ENCODE measurements around the gene EP400. TPM values are rescaled to one million over a fixed set of nuclear protein-coding genes. Genes with fewer than 3 reads are reported as not detected.

Gene EP400
- total RNA-seq, 2 experiments from 2014 or later: 36.8 to 40.6 TPM

DNA sequence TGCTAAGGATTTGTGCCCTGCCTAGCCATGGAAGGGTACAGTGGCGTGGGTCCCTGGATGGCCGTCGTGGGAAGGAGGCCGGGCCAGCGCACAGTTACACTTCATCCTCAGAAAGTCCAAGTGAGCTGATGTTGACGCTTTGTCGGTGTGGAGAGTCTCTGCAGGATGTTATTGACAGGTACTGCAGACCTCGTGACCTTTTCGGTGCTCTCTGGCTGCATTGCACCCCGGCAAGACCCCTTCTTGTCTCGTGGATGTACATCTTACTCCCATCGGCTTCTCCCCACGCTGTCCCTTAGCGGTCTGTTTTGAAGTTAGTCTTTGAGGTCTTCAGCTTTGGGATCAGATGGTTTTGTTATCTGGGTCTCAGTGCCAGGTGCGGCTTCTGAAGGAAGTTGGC is 78.4 kb downstream of the EP400 start:
- H3K36me3 Mint-ChIP-seq (ENCODE audit: low read depth): peaks cover 34% of the 10 kb centered on the region
- H3K4me3 Mint-ChIP-seq: no peak overlapping the region
- CTCF ChIA-PET: no interaction called here
- no peak overlapping the region for H3K27ac Mint-ChIP-seq
- H3K4me1 Mint-ChIP-seq (ENCODE audit: low read depth): no peaks in the 10 kb centered on the region
- DNase-seq: no peak
- H3K9me3 Mint-ChIP-seq: no peaks in the 10 kb centered on the region
- no peaks in the 10 kb centered on the region for H3K27me3 Mint-ChIP-seq (ENCODE audit: low read depth)
- intact Hi-C loops (cut with micrococcal nuclease): no loop called here

DNA sequence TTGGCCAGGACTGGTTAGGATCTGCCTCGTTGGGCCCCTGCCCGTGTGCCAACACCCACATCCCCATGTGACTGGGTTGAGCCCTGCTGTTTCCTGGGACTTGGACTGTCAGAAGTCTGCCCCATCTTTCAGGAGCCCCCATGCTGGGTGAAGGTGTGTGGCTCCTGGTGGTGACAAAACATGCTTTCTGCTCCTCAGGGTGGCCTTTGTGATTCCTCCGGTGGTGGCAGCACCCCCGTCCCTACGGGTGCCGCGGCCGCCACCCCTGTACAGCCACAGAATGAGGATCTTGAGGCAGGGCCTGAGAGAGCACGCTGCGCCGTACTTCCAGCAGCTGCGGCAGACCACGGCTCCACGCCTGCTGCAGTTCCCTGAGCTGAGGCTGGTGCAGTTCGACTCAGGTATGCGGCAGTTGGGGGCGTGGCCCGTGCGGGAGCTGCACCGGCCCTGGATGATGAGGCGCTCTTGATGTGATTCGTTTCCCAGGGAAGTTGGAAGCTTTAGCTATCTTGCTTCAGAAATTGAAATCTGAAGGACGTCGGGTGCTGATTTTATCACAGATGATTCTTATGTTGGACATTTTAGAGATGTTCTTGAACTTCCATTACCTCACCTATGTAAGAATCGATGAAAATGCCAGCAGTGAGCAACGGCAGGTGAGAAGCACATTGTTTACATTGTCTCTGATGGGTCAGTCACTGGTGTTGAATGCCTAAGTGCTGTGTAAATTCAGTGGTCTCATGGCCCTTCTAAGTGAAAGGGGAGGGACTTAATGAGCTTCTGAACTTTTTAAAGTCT is 80.0 kb downstream of the EP400 start:
- H3K9me3 Mint-ChIP-seq: no peaks in the 10 kb centered on the region
- no peak for DNase-seq
- no peak overlapping the region for H3K4me3 Mint-ChIP-seq
- intact Hi-C loops (cut with micrococcal nuclease): no loop called here
- no peaks in the 10 kb centered on the region for H3K27me3 Mint-ChIP-seq (ENCODE audit: low read depth)
- CTCF ChIA-PET: no interaction called here
- no peaks in the 10 kb centered on the region for H3K4me1 Mint-ChIP-seq (ENCODE audit: low read depth)
- no peak overlapping the region for H3K27ac Mint-ChIP-seq
- peaks cover 39% of the 10 kb centered on the region for H3K36me3 Mint-ChIP-seq (ENCODE audit: low read depth)

DNA sequence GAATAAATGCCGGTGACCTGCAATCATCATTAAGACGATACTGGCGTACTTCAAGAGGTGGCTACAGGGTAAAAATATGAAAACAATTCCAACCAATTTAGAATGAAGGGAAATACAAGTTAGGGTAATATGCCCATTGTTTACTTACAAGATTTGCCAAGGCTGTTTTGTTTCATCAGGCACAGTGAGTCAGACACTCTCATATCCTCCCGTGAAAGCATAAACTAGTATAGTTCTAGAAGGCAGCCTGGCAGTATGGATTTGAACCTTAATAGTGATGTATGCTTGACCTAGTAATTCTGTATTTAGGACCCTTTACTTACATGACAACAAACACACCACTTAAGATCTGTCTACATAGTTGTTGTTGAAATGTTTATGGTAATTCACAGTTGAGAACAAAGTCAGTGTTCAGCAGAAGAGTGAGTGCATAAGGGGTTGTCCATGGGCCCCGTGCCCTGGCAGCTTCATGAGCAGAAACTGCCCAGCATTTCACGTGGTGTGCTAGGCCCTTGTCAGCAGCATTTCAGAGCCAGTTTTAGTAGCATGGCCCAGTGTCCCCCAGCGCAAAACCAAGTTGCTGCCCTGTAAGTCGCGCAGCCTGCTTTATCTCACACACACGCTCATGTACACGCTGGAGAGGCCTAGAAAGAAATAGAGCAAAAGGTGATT is 80.8 kb downstream of the EP400 start:
- CTCF ChIA-PET: no interaction called here
- Mint-ChIP-seq H3K4me1 (ENCODE audit: low read depth) (no peaks in the 10 kb centered on the region), H3K27me3 (ENCODE audit: low read depth) (no peaks in the 10 kb centered on the region), H3K4me3 (no peak overlapping the region), H3K9me3 (no peaks in the 10 kb centered on the region), H3K27ac (no peak overlapping the region), H3K36me3 (ENCODE audit: low read depth) (peaks cover 38% of the 10 kb centered on the region)
- no peak for DNase-seq
- intact Hi-C loops (cut with micrococcal nuclease): no loop called here

DNA sequence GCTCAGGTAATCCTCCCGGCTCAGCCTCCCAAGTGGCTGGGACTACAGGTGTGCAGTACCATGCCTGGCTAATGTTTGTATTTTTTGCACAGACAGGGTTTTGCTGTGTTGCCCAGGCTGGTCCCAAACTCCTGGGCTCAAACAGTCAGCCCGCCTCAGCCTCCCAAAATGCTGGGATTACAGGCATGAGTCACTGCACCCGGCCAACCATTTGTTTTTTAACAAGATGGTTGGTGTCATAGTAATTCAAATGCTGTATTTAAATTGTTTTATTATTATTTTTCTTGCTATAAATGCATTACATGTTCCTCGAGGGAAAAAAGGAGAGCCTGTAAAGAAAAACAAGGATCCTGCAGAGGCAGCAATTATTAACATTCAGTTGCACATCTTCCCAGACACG is 83.9 kb downstream of the EP400 start:
- intact Hi-C loops (cut with micrococcal nuclease): no loop called here
- Mint-ChIP-seq H3K4me1 (ENCODE audit: low read depth) (no peaks in the 10 kb centered on the region), H3K27ac (no peak overlapping the region), H3K9me3 (no peaks in the 10 kb centered on the region), H3K27me3 (ENCODE audit: low read depth) (no peaks in the 10 kb centered on the region), H3K36me3 (ENCODE audit: low read depth) (peaks cover 40% of the 10 kb centered on the region), H3K4me3 (no peak overlapping the region)
- no peak for DNase-seq
- CTCF ChIA-PET: interaction anchor here (0.6 kb wide), 1 partner anchor 38 kb away, joined by 4 read pairs; no protein-coding TSS in a partner anchor

DNA sequence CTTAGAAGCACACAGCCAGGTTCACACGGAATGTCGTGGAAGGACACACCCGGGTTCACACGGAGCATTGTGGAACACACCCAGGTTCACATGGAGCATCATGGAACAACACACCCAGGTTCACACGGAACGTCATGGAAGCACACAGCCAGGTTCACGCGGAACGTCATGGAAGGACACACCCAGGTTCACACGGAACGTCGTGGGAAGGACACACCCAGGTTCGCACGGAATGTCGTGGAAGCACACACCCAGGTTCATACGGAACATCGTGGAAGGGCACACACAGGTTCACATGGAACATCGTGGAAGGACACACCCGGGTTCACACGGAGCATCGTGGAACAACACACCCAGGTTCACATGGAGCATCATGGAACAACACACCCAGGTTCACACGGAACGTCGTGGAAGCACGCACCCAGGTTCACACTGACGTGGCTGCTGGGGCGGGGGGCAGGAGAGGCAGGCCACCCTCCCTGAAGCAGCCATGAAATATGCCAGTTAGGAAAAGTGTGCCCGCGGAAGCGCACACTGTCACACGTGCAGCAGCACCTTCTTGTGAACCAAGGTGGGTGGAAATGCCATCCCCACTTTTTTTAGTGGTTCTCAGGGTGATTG is 86.4 kb downstream of the EP400 start:
- H3K36me3 Mint-ChIP-seq (ENCODE audit: low read depth): peaks cover 32% of the 10 kb centered on the region
- CTCF ChIA-PET: no interaction called here
- H3K4me3 Mint-ChIP-seq: no peak overlapping the region
- no peak for DNase-seq
- no peaks in the 10 kb centered on the region for H3K9me3 Mint-ChIP-seq
- no peaks in the 10 kb centered on the region for H3K4me1 Mint-ChIP-seq (ENCODE audit: low read depth)
- intact Hi-C loops (cut with micrococcal nuclease): no loop called here
- no peaks in the 10 kb centered on the region for H3K27me3 Mint-ChIP-seq (ENCODE audit: low read depth)
- H3K27ac Mint-ChIP-seq: no peak overlapping the region

DNA sequence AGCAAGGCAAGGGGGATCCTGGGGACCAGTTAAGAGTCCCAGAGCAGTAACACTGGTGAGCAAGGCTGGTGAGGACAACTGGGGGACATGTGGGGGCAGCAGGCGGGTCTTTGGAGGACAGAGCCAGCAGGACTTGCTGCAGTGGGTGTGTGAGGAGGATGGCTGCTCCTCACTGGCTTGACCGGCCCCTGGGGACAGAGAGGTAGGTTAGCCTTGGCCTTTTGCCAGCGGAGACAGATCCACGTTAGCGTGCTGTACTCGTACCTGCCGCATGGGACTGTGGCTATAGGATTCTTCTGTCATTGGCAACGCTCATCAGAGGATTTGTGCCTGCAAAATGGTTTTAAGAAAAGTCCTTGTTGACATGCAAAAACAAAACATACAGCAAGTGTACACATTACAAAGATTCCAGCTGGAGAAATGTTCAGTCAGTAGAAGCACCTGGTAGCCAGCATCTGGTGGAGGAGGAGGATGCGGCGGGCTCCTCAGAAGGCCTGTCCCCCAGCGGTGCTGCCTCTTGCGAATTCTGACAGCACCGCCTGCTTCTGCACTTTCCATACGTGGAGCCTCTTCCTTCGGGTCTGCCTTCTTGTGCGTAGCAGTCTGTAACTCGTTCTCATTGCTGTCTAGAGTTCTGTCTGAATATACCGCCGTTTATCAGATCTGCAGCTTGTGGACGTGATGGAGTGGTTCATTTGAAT is 91.3 kb downstream of the EP400 start:
- H3K9me3 Mint-ChIP-seq: no peaks in the 10 kb centered on the region
- DNase-seq: no peak
- H3K36me3 Mint-ChIP-seq (ENCODE audit: low read depth): peaks cover 27% of the 10 kb centered on the region
- no peaks in the 10 kb centered on the region for H3K27me3 Mint-ChIP-seq (ENCODE audit: low read depth)
- no peaks in the 10 kb centered on the region for H3K4me1 Mint-ChIP-seq (ENCODE audit: low read depth)
- CTCF ChIA-PET: no interaction called here
- intact Hi-C loops (cut with micrococcal nuclease): no loop called here
- no peak overlapping the region for H3K27ac Mint-ChIP-seq
- no peak overlapping the region for H3K4me3 Mint-ChIP-seq

DNA sequence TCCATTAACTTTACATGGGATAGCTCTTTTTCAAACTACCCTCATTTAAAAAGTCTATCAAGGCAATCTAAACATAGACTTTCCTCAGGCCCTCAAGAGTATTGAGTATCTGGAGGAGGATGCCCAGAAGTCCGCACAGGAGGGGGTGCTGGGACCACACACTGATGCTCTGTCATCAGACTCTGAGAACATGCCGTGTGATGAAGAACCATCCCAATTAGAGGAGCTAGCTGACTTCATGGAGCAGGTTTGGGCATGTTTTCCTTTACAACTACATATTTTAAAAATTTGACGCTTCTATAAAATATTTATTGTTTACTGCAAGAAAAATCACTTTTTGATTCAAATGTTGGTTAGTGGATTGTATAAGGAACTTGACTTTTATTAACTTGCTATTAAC is 93.5 kb downstream of the EP400 start:
- H3K4me1 Mint-ChIP-seq (ENCODE audit: low read depth): no peaks in the 10 kb centered on the region
- intact Hi-C loops (cut with micrococcal nuclease): no loop called here
- CTCF ChIA-PET: interaction anchor here (0.6 kb wide), 1 partner anchor 40 kb away, joined by 4 read pairs; no protein-coding TSS in a partner anchor
- DNase-seq: no peak
- H3K27me3 Mint-ChIP-seq (ENCODE audit: low read depth): no peaks in the 10 kb centered on the region
- H3K27ac Mint-ChIP-seq: no peak overlapping the region
- H3K4me3 Mint-ChIP-seq: no peak overlapping the region
- H3K36me3 Mint-ChIP-seq (ENCODE audit: low read depth): peaks cover 27% of the 10 kb centered on the region
- no peaks in the 10 kb centered on the region for H3K9me3 Mint-ChIP-seq

DNA sequence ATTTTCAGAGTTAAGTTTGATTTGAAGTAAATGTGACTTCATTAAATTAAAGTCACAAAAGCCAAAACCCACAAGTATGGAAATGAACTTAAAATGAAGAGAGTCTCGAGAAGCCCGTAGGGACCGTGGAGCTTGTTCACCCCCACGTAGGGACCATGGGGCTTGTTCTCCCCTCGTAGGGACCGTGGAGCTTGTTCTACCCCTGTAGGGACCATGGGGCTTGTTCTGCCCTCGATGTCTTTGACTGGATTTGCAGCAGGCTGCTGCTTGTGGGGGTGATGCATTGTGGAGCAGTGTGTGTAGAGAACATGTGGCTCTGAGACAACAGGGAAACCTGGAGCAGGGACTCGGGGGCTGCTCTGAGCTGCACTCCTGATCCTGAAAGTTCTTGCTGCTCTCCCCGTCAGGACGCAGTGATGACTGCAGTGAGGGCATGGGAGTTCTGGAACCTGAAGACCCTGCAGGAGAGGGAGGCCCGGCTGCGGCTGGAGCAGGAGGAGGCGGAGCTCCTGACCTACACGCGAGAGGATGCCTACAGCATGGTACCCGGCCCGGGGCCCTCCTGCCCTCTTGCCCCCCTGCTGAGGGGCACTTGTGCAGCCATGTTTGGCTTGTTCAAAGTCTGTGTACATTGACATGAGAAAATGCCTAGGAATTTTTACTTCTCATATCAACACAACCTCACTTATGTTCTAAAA is 94.2 kb downstream of the EP400 start:
- intact Hi-C loops (cut with micrococcal nuclease): no loop called here
- no peaks in the 10 kb centered on the region for H3K9me3 Mint-ChIP-seq
- no peak overlapping the region for H3K27ac Mint-ChIP-seq
- H3K4me1 Mint-ChIP-seq (ENCODE audit: low read depth): no peaks in the 10 kb centered on the region
- DNase-seq: no peak
- H3K27me3 Mint-ChIP-seq (ENCODE audit: low read depth): no peaks in the 10 kb centered on the region
- CTCF ChIA-PET: interaction anchor here (0.6 kb wide), 1 partner anchor 39 kb away, joined by 4 read pairs; no protein-coding TSS in a partner anchor
- no peak overlapping the region for H3K4me3 Mint-ChIP-seq
- H3K36me3 Mint-ChIP-seq (ENCODE audit: low read depth): peaks cover 25% of the 10 kb centered on the region

DNA sequence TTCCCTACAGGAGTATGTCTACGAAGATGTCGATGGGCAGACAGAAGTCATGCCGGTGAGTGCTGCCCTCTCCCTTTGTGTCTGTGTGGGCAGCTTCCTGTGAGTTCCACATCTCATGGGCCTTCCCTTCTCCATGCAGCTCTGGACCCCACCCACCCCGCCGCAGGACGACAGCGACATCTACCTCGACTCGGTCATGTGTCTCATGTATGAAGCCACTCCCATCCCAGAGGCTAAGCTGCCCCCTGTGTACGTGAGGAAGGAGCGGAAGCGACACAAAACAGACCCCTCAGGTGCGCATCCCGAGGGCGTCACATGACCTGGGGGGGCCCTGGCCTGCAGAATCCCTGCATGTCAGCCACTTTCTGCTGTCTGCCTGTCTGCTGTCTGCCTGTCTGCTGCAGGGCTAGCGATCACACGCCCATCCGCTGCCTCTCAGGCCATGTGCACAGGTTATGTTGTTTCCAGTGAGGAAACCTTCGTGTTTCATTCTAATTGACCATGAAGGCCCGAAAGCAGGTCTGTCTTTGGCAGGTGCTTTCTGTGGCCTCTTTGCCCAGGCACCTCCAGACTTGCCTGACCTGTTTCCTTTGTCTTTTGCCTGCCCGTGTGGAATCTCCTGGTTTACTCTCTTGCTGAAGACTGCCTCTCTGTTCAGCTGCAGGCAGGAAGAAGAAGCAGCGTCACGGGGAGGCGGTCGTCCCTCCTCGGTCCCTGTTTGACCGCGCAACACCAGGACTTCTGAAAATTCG is 95.1 kb downstream of the EP400 start:
- CTCF ChIA-PET: no interaction called here
- H3K4me3 Mint-ChIP-seq: no peak overlapping the region
- no peaks in the 10 kb centered on the region for H3K9me3 Mint-ChIP-seq
- no peaks in the 10 kb centered on the region for H3K27me3 Mint-ChIP-seq (ENCODE audit: low read depth)
- DNase-seq: no peak
- intact Hi-C loops (cut with micrococcal nuclease): no loop called here
- no peak overlapping the region for H3K27ac Mint-ChIP-seq
- H3K36me3 Mint-ChIP-seq (ENCODE audit: low read depth): peaks cover 25% of the 10 kb centered on the region
- H3K4me1 Mint-ChIP-seq (ENCODE audit: low read depth): no peaks in the 10 kb centered on the region

DNA sequence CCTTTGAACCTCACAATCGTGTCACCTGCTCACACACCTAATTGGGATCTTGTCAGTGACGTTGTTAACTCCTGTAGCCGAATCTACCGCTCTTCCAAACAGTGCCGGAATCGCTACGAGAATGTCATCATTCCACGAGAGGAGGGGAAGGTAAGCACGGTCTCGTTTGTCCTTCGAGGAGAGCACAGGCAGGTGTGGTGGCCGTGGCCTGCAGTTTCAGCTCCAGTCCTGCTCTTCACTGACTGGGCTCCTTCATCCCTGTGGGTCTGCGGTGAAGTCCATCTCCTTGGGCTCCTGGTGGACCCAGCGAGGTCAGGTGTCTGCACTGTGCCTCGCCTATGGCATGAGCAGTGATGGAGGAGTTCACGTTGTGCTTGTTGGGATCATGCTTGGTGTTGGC is 96.0 kb downstream of the EP400 start:
- Mint-ChIP-seq H3K4me3 (no peak overlapping the region), H3K36me3 (ENCODE audit: low read depth) (peaks cover 28% of the 10 kb centered on the region), H3K4me1 (ENCODE audit: low read depth) (no peaks in the 10 kb centered on the region), H3K27ac (no peak overlapping the region), H3K27me3 (ENCODE audit: low read depth) (no peaks in the 10 kb centered on the region), H3K9me3 (no peaks in the 10 kb centered on the region)
- no peak for DNase-seq
- intact Hi-C loops (cut with micrococcal nuclease): no loop called here
- CTCF ChIA-PET: no interaction called here

DNA sequence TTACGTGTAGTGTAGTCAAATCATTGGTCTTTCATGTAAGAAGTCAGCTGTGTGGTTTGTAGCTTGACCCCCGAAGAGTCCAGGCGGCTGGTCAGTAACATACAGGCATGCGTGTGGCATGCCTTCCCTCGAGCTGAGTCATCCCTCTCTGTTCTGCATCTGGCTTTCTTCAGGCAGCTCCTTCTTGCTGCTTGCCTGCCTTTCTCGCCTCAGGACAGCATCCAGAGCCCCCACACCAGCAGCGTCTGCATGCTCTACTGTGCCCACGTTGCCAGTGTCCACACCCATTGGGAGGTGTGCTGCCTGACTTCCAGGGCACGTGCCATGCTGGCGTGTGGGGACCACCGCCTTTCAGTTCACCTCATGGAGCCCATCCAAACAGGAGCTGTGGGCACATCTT is 96.8 kb downstream of the EP400 start:
- Mint-ChIP-seq H3K4me3 (no peak overlapping the region), H3K4me1 (ENCODE audit: low read depth) (no peaks in the 10 kb centered on the region), H3K27me3 (ENCODE audit: low read depth) (no peaks in the 10 kb centered on the region), H3K27ac (no peak overlapping the region), H3K36me3 (ENCODE audit: low read depth) (peaks cover 35% of the 10 kb centered on the region), H3K9me3 (no peaks in the 10 kb centered on the region)
- intact Hi-C loops (cut with micrococcal nuclease): no loop called here
- no peak for DNase-seq
- CTCF ChIA-PET: no interaction called here

Measured in activated naive CD4-positive, alpha-beta T cell treated with anti-CD3 and anti-CD28 coated beads for 36 hours (primary cell).